T-helper 17 cell (primary cell): ENCODE data around the gene TPD52L2. TPM values are rescaled to one million over a fixed set of nuclear protein-coding genes. Genes with fewer than 3 reads are reported as not detected.
A peak's percentile ranks its signal among the peaks of the same experiment; 100 is the strongest.

ENCODE experiments used
- ATAC-seq: fragments of 150-1000 bp; cut with Tn5 transposase; 2 replicates; pipeline ENCODE4 v1.10.0; 2021; ENCODE audit warnings: mild to moderate bottlenecking, moderate library complexity
- DNase-seq, 3 donors: peaks; one replicate each; pipeline versions ENCODE4 v3.0.0 to v3.0.0-alpha.2; 2020 to 2021
- H3K9me3 ChIP-seq: one replicate; pipeline ENCODE4 v1.7.0; 2013; ENCODE audit warnings: low read length, mild to moderate bottlenecking; ENCODE audit not compliant: control insufficient read depth, poor library complexity, severe bottlenecking
- H3K27ac Mint-ChIP-seq: one replicate; pipeline ENCODE4 v1.8.0; 2022; ENCODE audit warnings: mild to moderate bottlenecking, moderate library complexity, mixed read lengths
- H3K27me3 Mint-ChIP-seq: one replicate; pipeline ENCODE4 v1.8.0; 2022; ENCODE audit warnings: mixed read lengths
- H3K36me3 Mint-ChIP-seq: one replicate; pipeline ENCODE4 v1.8.0; 2022; ENCODE audit warnings: low read depth, mixed read lengths
- H3K4me1 Mint-ChIP-seq: one replicate; pipeline ENCODE4 v1.8.0; 2022; ENCODE audit warnings: mild to moderate bottlenecking, mixed read lengths
- H3K4me3 Mint-ChIP-seq: one replicate; pipeline ENCODE4 v1.8.0; 2022; ENCODE audit warnings: mild to moderate bottlenecking, moderate library complexity, mixed read lengths
- total RNA-seq, 4 donors: library from RNA in 2 of 4; stranded (reverse) in 2 of 4; gene quantifications; one replicate each; pipeline ENCODE4 v1.2.3 and lab custom pipeline; 2022 to 2026

TPD52L2 gene
- total RNA-seq, 2 donors from 2014 or later, result 26.9 to 29.9 TPM

- peaks cover 3% of the 10 kb centered on the region for H3K36me3 Mint-ChIP-seq
- peak overlapping the region; percentile 69 for H3K27ac Mint-ChIP-seq
- no peak for ATAC-seq
- no peaks in the 10 kb centered on the region for H3K9me3 ChIP-seq
- no peak for DNase-seq
- no peaks in the 10 kb centered on the region for H3K27me3 Mint-ChIP-seq
- H3K4me3 Mint-ChIP-seq, result no peak overlapping the region
- peaks cover 2% of the 10 kb centered on the region for H3K4me1 Mint-ChIP-seq
Observed at GRCh38 chr20:63882257-63883200, 17.5 kb downstream of the TPD52L2 start.

- Mint-ChIP-seq H3K4me3 (no peak overlapping the region), H3K36me3 (peaks cover 3% of the 10 kb centered on the region), H3K4me1 (peaks cover 2% of the 10 kb centered on the region), H3K27ac (no peak overlapping the region), H3K27me3 (no peaks in the 10 kb centered on the region)
- ATAC-seq (no peak), DNase-seq (no peak)
- no peaks in the 10 kb centered on the region for H3K9me3 ChIP-seq
Observed at GRCh38 chr20:63883201-63883593, 18.1 kb downstream of the TPD52L2 start.

- no peaks in the 10 kb centered on the region for H3K27me3 Mint-ChIP-seq
- DNase-seq (no peak), ATAC-seq (no peak)
- H3K4me1 Mint-ChIP-seq, result peaks cover 2% of the 10 kb centered on the region
- no peak overlapping the region for H3K27ac Mint-ChIP-seq
- peaks cover 3% of the 10 kb centered on the region for H3K36me3 Mint-ChIP-seq
- no peak overlapping the region for H3K4me3 Mint-ChIP-seq
- H3K9me3 ChIP-seq, result no peaks in the 10 kb centered on the region
Observed at GRCh38 chr20:63884506-63885263, 19.6 kb downstream of the TPD52L2 start.

GRCh38 chr20:63885264-63886053, 20.4 kb downstream of the TPD52L2 start:
- Mint-ChIP-seq H3K27me3 (no peaks in the 10 kb centered on the region), H3K4me1 (peaks cover 2% of the 10 kb centered on the region), H3K36me3 (peaks cover 3% of the 10 kb centered on the region), H3K27ac (no peak overlapping the region), H3K4me3 (no peak overlapping the region)
- ATAC-seq, result no peak
- no peak for DNase-seq
- H3K9me3 ChIP-seq, result no peaks in the 10 kb centered on the region

- ATAC-seq, result no peak
- no peak overlapping the region for H3K4me3 Mint-ChIP-seq
- H3K27ac Mint-ChIP-seq, result no peak overlapping the region
- peaks cover 2% of the 10 kb centered on the region for H3K4me1 Mint-ChIP-seq
- H3K9me3 ChIP-seq, result no peaks in the 10 kb centered on the region
- H3K36me3 Mint-ChIP-seq, result peaks cover 3% of the 10 kb centered on the region
- no peaks in the 10 kb centered on the region for H3K27me3 Mint-ChIP-seq
- no peak for DNase-seq
Observed at GRCh38 chr20:63886054-63886419, 21.0 kb downstream of the TPD52L2 start.

- peaks cover 2% of the 10 kb centered on the region for H3K4me1 Mint-ChIP-seq
- no peaks in the 10 kb centered on the region for H3K9me3 ChIP-seq
- DNase-seq, result no peak
- H3K27ac Mint-ChIP-seq, result no peak overlapping the region
- no peak for ATAC-seq
- no peak overlapping the region for H3K4me3 Mint-ChIP-seq
- peaks cover 3% of the 10 kb centered on the region for H3K36me3 Mint-ChIP-seq
- H3K27me3 Mint-ChIP-seq, result no peaks in the 10 kb centered on the region
Observed at GRCh38 chr20:63886921-63887320, 21.9 kb downstream of the TPD52L2 start.

GRCh38 chr20:63889241-63890200, 24.5 kb downstream of the TPD52L2 start:
- ATAC-seq (no peak), DNase-seq (no peak)
- H3K9me3 ChIP-seq, result no peaks in the 10 kb centered on the region
- Mint-ChIP-seq H3K4me3 (no peak overlapping the region), H3K27me3 (no peaks in the 10 kb centered on the region), H3K27ac (no peak overlapping the region), H3K4me1 (peaks cover 5% of the 10 kb centered on the region), H3K36me3 (peaks cover 2% of the 10 kb centered on the region)

GRCh38 chr20:63890201-63890576, 25.1 kb downstream of the TPD52L2 start:
- Mint-ChIP-seq H3K27ac (no peak overlapping the region), H3K4me1 (peaks cover 5% of the 10 kb centered on the region), H3K4me3 (no peak overlapping the region), H3K27me3 (no peaks in the 10 kb centered on the region), H3K36me3 (peaks cover 2% of the 10 kb centered on the region)
- no peak for ATAC-seq
- H3K9me3 ChIP-seq, result no peaks in the 10 kb centered on the region
- DNase-seq, result no peak

GRCh38 chr20:63890616-63891015, 25.5 kb downstream of the TPD52L2 start:
- Mint-ChIP-seq H3K36me3 (peaks cover 2% of the 10 kb centered on the region), H3K27ac (no peak overlapping the region), H3K27me3 (no peaks in the 10 kb centered on the region), H3K4me3 (no peak overlapping the region), H3K4me1 (peaks cover 5% of the 10 kb centered on the region)
- ATAC-seq (no peak), DNase-seq (no peak)
- no peaks in the 10 kb centered on the region for H3K9me3 ChIP-seq

- no peaks in the 10 kb centered on the region for H3K9me3 ChIP-seq
- peaks cover 2% of the 10 kb centered on the region for H3K36me3 Mint-ChIP-seq
- H3K27me3 Mint-ChIP-seq, result no peaks in the 10 kb centered on the region
- H3K27ac Mint-ChIP-seq, result peak overlapping the region; percentile 21
- H3K4me1 Mint-ChIP-seq, result peaks cover 9% of the 10 kb centered on the region
- DNase-seq (no peak), ATAC-seq (no peak)
- H3K4me3 Mint-ChIP-seq, result no peak overlapping the region
Observed at GRCh38 chr20:63891061-63892002, 26.3 kb downstream of the TPD52L2 start.

GRCh38 chr20:63892402-63892801, 27.3 kb downstream of the TPD52L2 start:
- no peaks in the 10 kb centered on the region for H3K27me3 Mint-ChIP-seq
- H3K27ac Mint-ChIP-seq, result peak overlapping the region; percentile 21
- peaks cover 17% of the 10 kb centered on the region for H3K4me1 Mint-ChIP-seq
- DNase-seq (no peak), ATAC-seq (no peak)
- no peak overlapping the region for H3K4me3 Mint-ChIP-seq
- H3K36me3 Mint-ChIP-seq, result peaks cover under 1% of the 10 kb centered on the region
- H3K9me3 ChIP-seq, result no peaks in the 10 kb centered on the region
